H1 (cell line): ENCODE results near the gene A4GALT. TPM values are rescaled to one million over a fixed set of nuclear protein-coding genes. Genes with fewer than 3 reads are reported as not detected.

Experiments
- CTCF ChIA-PET: fragments of 300-600 bp; sonication (Branson Sonifier 250); formaldehyde crosslinking; loops from one replicate; lab custom pipeline; 2021; ENCODE audit not compliant: partially characterized antibody; lab: Charles Lee
- POLR2A ChIA-PET: fragments of 300-600 bp; sonication (Branson Sonifier 250); formaldehyde crosslinking; loops from one replicate; lab custom pipeline; 2021; ENCODE audit warnings: inconsistent platforms; ENCODE audit not compliant: partially characterized antibody; lab: Charles Lee
- DNase-seq, 2 experiments: peaks; one replicate each; pipeline versions ENCODE4 v3.0.0 to v3.0.0-alpha.2; 2010 to 2022; ENCODE audit warnings: low spot score in 2 of 2, low read depth in 1 of 2, mixed read lengths in 1 of 2
- FAIRE-seq: peaks from 2 replicates; lab custom pipeline; 2011; peaks lifted over from hg19 to GRCh38; lab: Jason Lieb, UNC
- H2AFZ ChIP-seq: 2 replicates; pipeline ENCODE4 v1.8.1; 2012; ENCODE audit warnings: low read length, inconsistent platforms
- H2AK5ac ChIP-seq: 2 replicates; pipeline ENCODE4 v1.6.1; 2013; ENCODE audit warnings: low read depth, low read length
- H2BK120ac ChIP-seq: replicated peaks from 2 replicates; pipeline ENCODE3; 2013; ENCODE audit warnings: low read depth, low read length, inconsistent platforms
- H2BK12ac ChIP-seq: 2 replicates; pipeline ENCODE4 v1.6.1; 2013; ENCODE audit warnings: low read depth, low read length
- H2BK15ac ChIP-seq: 2 replicates; pipeline ENCODE4 v1.6.1; 2013; ENCODE audit warnings: low read length
- H2BK20ac ChIP-seq: 2 replicates; pipeline ENCODE4 v1.6.1; 2013; ENCODE audit warnings: low read length
- H2BK5ac ChIP-seq: 2 replicates; pipeline ENCODE4 v1.6.1; 2013; ENCODE audit warnings: low read depth, low read length
- H3K14ac ChIP-seq: 2 replicates; pipeline ENCODE4 v1.6.1; 2013; ENCODE audit warnings: inconsistent platforms; ENCODE audit not compliant: insufficient read length
- H3K18ac ChIP-seq: 2 replicates; pipeline ENCODE4 v1.6.1; 2013; ENCODE audit warnings: low read length; ENCODE audit errors: extremely low read depth
- H3K23ac ChIP-seq: 2 replicates; pipeline ENCODE4 v1.6.1; 2013; ENCODE audit warnings: inconsistent platforms; ENCODE audit not compliant: insufficient read length
- H3K23me2 ChIP-seq: 2 replicates; pipeline ENCODE4 v1.6.1; 2013; ENCODE audit warnings: low read depth, low read length
- H3K27ac ChIP-seq: 2 replicates; pipeline ENCODE4 v1.6.1; 2011; ENCODE audit warnings: low read depth, low read length, inconsistent platforms
- H3K27me3 ChIP-seq, 4 experiments: replicated peaks in 1 of 4; 1 replicate in 1 of 4; 2 replicates in 3 of 4; pipeline versions ENCODE4 v1.6.1 to v1.8.1; 2011 to 2013; ENCODE audit warnings: low read length in 3 of 4, mild to moderate bottlenecking in 3 of 4, inconsistent platforms in 2 of 4, mixed read lengths in 2 of 4, moderate library complexity in 1 of 4; ENCODE audit not compliant: control insufficient read depth in 3 of 4, insufficient read depth in 3 of 4; ENCODE audit errors: extremely low read depth in 1 of 4
- H3K36me3 ChIP-seq, 4 experiments: 2 replicates each; pipeline versions ENCODE4 v1.6.1 to v1.8.1; 2011 to 2013; ENCODE audit warnings: mild to moderate bottlenecking in 4 of 4, low read length in 3 of 4, moderate library complexity in 2 of 4, control low read depth in 1 of 4, inconsistent platforms in 1 of 4; ENCODE audit not compliant: insufficient read depth in 4 of 4, control insufficient read depth in 2 of 4
- H3K4ac ChIP-seq: replicated peaks from 2 replicates; pipeline ENCODE3; 2013; ENCODE audit warnings: low read length, low read depth, mixed read lengths, inconsistent platforms; ENCODE audit not compliant: insufficient read length
- H3K4me1 ChIP-seq, 4 experiments: replicated peaks in 1 of 4; 1 replicate in 1 of 4; 2 replicates in 3 of 4; pipeline versions ENCODE4 v1.6.1 to v1.8.1; 2011 to 2013; ENCODE audit warnings: low read length in 3 of 4, inconsistent platforms in 2 of 4, mixed read lengths in 1 of 4; ENCODE audit not compliant: insufficient read depth in 4 of 4, control insufficient read depth in 3 of 4
- H3K4me2 ChIP-seq, 2 experiments: 2 replicates each; pipeline versions ENCODE4 v1.6.1 to v1.8.1; 2011 to 2013; ENCODE audit warnings: low read depth in 2 of 2, low read length in 2 of 2, control low read depth in 1 of 2, inconsistent platforms in 1 of 2, mild to moderate bottlenecking in 1 of 2; ENCODE audit not compliant: insufficient read depth in 1 of 2
- H3K4me3 ChIP-seq, 4 experiments: fragments of 200-600, 300-600 bp in 1 of 4; sonication (generic), shearing (Covaris generic), sonication (Bioruptor Twin) in 1 of 4; 2 replicates each; pipeline versions ENCODE4 v1.5.1 to v1.8.1; 2011 to 2016; ENCODE audit warnings: low read length in 4 of 4, low read depth in 3 of 4, control low read depth in 2 of 4, inconsistent platforms in 2 of 4, mild to moderate bottlenecking in 2 of 4, mixed read lengths in 1 of 4, moderate library complexity in 1 of 4; ENCODE audit not compliant: insufficient read depth in 2 of 4; ENCODE audit errors: extremely low read depth in 1 of 4
- H3K56ac ChIP-seq: replicated peaks from 2 replicates; pipeline ENCODE3; 2013; ENCODE audit warnings: low read depth, mild to moderate bottlenecking, mixed read lengths, low read length, inconsistent platforms; ENCODE audit not compliant: insufficient read length
- H3K79me1 ChIP-seq: 2 replicates; pipeline ENCODE4 v1.6.1; 2013; ENCODE audit warnings: low read depth, low read length, control low read depth
- H3K79me2 ChIP-seq, 2 experiments: 2 replicates each; pipeline versions ENCODE4 v1.6.1 to v1.8.1; 2012 to 2013; ENCODE audit warnings: low read length in 2 of 2, mild to moderate bottlenecking in 2 of 2, inconsistent platforms in 1 of 2; ENCODE audit not compliant: insufficient read depth in 2 of 2, control insufficient read depth in 1 of 2
- H3K9ac ChIP-seq, 4 experiments: replicated peaks in 1 of 4; 1 replicate in 1 of 4; 2 replicates in 3 of 4; pipeline versions ENCODE4 v1.6.1 to v1.8.1; 2011 to 2013; ENCODE audit warnings: low read depth in 3 of 4, low read length in 3 of 4, control low read depth in 2 of 4, mild to moderate bottlenecking in 2 of 4, moderate library complexity in 2 of 4, inconsistent platforms in 1 of 4; ENCODE audit errors: extremely low read depth in 1 of 4
- H3K9me3 ChIP-seq, 2 experiments: 2 replicates each; pipeline versions ENCODE4 v1.6.1 to v1.8.1; 2012 to 2013; ENCODE audit warnings: mild to moderate bottlenecking in 2 of 2, moderate library complexity in 2 of 2, control low read depth in 1 of 2, inconsistent platforms in 1 of 2, low read depth in 1 of 2, low read length in 1 of 2, mixed read lengths in 1 of 2; ENCODE audit not compliant: insufficient read depth in 2 of 2
- H4K20me1 ChIP-seq, 2 experiments: replicated peaks in 1 of 2; 2 replicates each; pipeline versions ENCODE3 to v1.8.1; 2011 to 2013; ENCODE audit warnings: inconsistent platforms in 2 of 2, low read length in 2 of 2, mild to moderate bottlenecking in 1 of 2; ENCODE audit not compliant: insufficient read depth in 2 of 2, control insufficient read depth in 1 of 2
- H4K5ac ChIP-seq: 2 replicates; pipeline ENCODE4 v1.6.1; 2013; ENCODE audit warnings: low read length, low read depth, mixed read lengths, inconsistent platforms; ENCODE audit not compliant: insufficient read length
- H4K8ac ChIP-seq: 2 replicates; pipeline ENCODE4 v1.8.0; 2013; ENCODE audit warnings: mild to moderate bottlenecking, moderate library complexity, low read length, inconsistent platforms; ENCODE audit not compliant: insufficient read depth; ENCODE audit errors: extremely low read depth
- H4K91ac ChIP-seq: replicated peaks from 2 replicates; pipeline ENCODE3; 2013; ENCODE audit warnings: low read length, mixed read lengths, inconsistent platforms; ENCODE audit not compliant: insufficient read length
- ATF3 ChIP-seq: IDR thresholded peaks from 2 replicates; pipeline ENCODE4 v1.6.1; 2011; ENCODE audit warnings: low read depth, mild to moderate bottlenecking, low read length; ENCODE audit not compliant: insufficient read depth
- BACH1 ChIP-seq: IDR thresholded peaks from 2 replicates; pipeline ENCODE4 v1.6.1; 2012; ENCODE audit warnings: low read length, improper control_type of control experiment
- CBX5 ChIP-seq: fragments of 300-800, 300-1000 bp; sonication (generic); IDR thresholded peaks from 2 replicates; pipeline ENCODE4 v1.7.1; 2016; ENCODE audit warnings: antibody characterized with exemption, low read length, low read depth
- CEBPB ChIP-seq: IDR thresholded peaks from 2 replicates; pipeline ENCODE4 v1.6.1; 2012; ENCODE audit warnings: low read depth, low read length
- CHD1 ChIP-seq: IDR thresholded peaks from 2 replicates; pipeline ENCODE4 v1.6.1; 2012; ENCODE audit warnings: low read depth, low read length, improper control_type of control experiment
- HDAC6 ChIP-seq: IDR thresholded peaks from one replicate; pipeline ENCODE4 v1.7.1; 2012; ENCODE audit warnings: low read depth, mild to moderate bottlenecking, inconsistent platforms, low read length, moderate library complexity
- KDM1A ChIP-seq: fragments of 200-600, 300-600 bp; sonication (generic); IDR thresholded peaks from 2 replicates; pipeline ENCODE4 v1.7.1; 2016; ENCODE audit warnings: mild to moderate bottlenecking, low read length, borderline replicate concordance
- KDM5A ChIP-seq: fragments of 200-600 bp; IDR thresholded peaks from 2 replicates; pipeline ENCODE4 v1.7.1; 2012; ENCODE audit warnings: mild to moderate bottlenecking, low read length, inconsistent platforms, mixed read lengths
- NRF1 ChIP-seq: IDR thresholded peaks from 2 replicates; pipeline ENCODE4 v1.6.1; 2011; ENCODE audit warnings: mild to moderate bottlenecking, low read depth, low read length, improper control_type of control experiment
- POLR2AphosphoS5 ChIP-seq: IDR thresholded peaks from 2 replicates; pipeline ENCODE4 v1.6.1; 2011; ENCODE audit warnings: low read depth, low read length
- RXRA ChIP-seq: IDR thresholded peaks from 2 replicates; pipeline ENCODE4 v1.6.1; 2011; ENCODE audit warnings: low read depth, mild to moderate bottlenecking, low read length, moderate library complexity; ENCODE audit not compliant: insufficient read depth
- SP2 ChIP-seq: IDR thresholded peaks from 2 replicates; pipeline ENCODE4 v1.6.1; 2012; ENCODE audit warnings: mild to moderate bottlenecking, low read length, inconsistent platforms
- USF2 ChIP-seq: IDR thresholded peaks from 2 replicates; pipeline ENCODE4 v1.6.1; 2011; ENCODE audit warnings: low read length, improper control_type of control experiment
- WGBS, 2 experiments: shearing (Covaris generic) in 1 of 2; methylation state at CpG; one replicate each; pipeline versions ENCODE4 v1.1.6 to v1.1.7; 2013 to 2015; ENCODE audit warnings: low lambda C conversion rate in 2 of 2, mixed read lengths in 2 of 2, inconsistent platforms in 1 of 2, low coverage in 1 of 2, missing lambda C conversion rate in 1 of 2; ENCODE audit not compliant: insufficient replicate concordance in 2 of 2, insufficient coverage in 1 of 2, insufficient read length in 1 of 2; ENCODE audit errors: extremely low coverage in 1 of 2, missing lambda C conversion rate in 1 of 2; 5-methylcytosine and 5-hydroxymethylcytosine counted together
- polyA plus RNA-seq, 7 experiments: library from polyadenylated mRNA; depleted of rRNA in 3 of 7; stranded (reverse) in 5 of 7; unstranded in 2 of 7; fragments of >200 nt in 5 of 7; fragments of 200-250 nt in 2 of 7; gene quantifications; 1 replicate in 5 of 7; 2 replicates in 1 of 7; 4 replicates in 1 of 7; pipeline versions ENCODE4 v1.2.1 to v1.2.3, GENCODE V29; 2011 to 2013; ENCODE audit warnings: missing spikeins in 2 of 7, mixed read lengths in 2 of 7
- total RNA-seq: library from RNA; stranded (reverse); fragmentation: NEBNext Ultra II Directional; extraction: Animal tissue kit (Norgen Biotek cat#: 25700); gene quantifications from 2 replicates; pipeline ENCODE4 v1.2.1, GENCODE V29; 2021
- TF ChIP-seq, protein P1 (sequence below): IDR thresholded peaks from 2 replicates; pipeline ENCODE4 v1.6.1; 2012; ENCODE audit warnings: inconsistent platforms

The A4GALT gene
- total and polyA plus RNA-seq, 2 of the 8 experiments (the other 6 are each of a cell fraction or from before 2014, with no cell fraction given), result 7.2 to 13.8 TPM

DNA sequence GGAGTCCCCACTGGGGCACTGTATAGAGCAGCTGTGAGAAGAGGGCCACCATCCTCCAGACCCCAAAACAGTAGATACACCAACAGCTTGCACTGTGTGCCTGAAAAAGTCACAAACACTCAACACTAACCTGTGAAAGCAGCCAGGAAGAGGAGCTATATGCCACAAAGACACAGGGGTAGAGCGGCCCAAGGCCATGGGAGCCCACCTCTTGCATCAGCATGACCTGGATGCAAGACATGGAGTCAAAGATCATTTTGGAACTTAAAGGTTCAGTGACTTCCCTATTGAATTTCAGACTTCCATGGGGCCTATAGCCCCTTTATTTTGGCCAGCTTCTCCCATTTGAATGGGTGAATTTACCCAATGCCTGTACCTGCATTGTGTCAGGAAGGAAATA, 41.8 kb downstream of the A4GALT start:
- H2AK5ac ChIP-seq, result no peak overlapping the region
- H2BK5ac ChIP-seq, result no peak overlapping the region
- H2BK120ac ChIP-seq, result no peak overlapping the region
- H3K4me2 ChIP-seq, result no peak overlapping the region
- H4K8ac ChIP-seq, result no peak overlapping the region
- no peak overlapping the region for H3K4me3 ChIP-seq
- ChIA-PET CTCF (interaction anchor here (0.5 to 1.2 kb wide), 2 partner anchors 15 to 151 kb away, joined by 3 read pairs; no protein-coding TSS in a partner anchor), POLR2A (no interaction called here)
- WGBS, 2 experiments, result 84% methylated on average over 1 of the region's 1 CpG; no CpG with 5 or more reads in 1 of the 2 experiments
- no peaks in the 10 kb centered on the region for H3K27me3 ChIP-seq
- no peak overlapping the region for H2BK12ac ChIP-seq
- DNase-seq (no peak), FAIRE-seq (no peak)
- no peaks in the 10 kb centered on the region for H3K79me2 ChIP-seq
- no peak overlapping the region for H3K27ac ChIP-seq
- H4K5ac ChIP-seq, result no peak overlapping the region
- H3K4me1 ChIP-seq, result peaks cover 0 to 3% (median 0%) of the 10 kb centered on the region in 4 experiments; a peak in 3 of 7 replicates
- no peak overlapping the region for H3K4ac ChIP-seq
- no peak overlapping the region for H2BK15ac ChIP-seq
- no peak overlapping the region for H3K23ac ChIP-seq
- H3K56ac ChIP-seq, result no peak overlapping the region
- H3K9me3 ChIP-seq, result peaks cover 0 to 3% of the 10 kb centered on the region in 2 experiments; a peak in 2 of 4 replicates
- H3K79me1 ChIP-seq, result no peaks in the 10 kb centered on the region
- no peak overlapping the region for H3K18ac ChIP-seq
- H3K36me3 ChIP-seq, result no peaks in the 10 kb centered on the region
- H4K20me1 ChIP-seq, result no peaks in the 10 kb centered on the region
- no peak overlapping the region for H2AFZ ChIP-seq
- H4K91ac ChIP-seq, result no peak overlapping the region
- H3K14ac ChIP-seq, result no peak overlapping the region
- no peaks in the 10 kb centered on the region for H3K23me2 ChIP-seq
- no peak overlapping the region for H2BK20ac ChIP-seq
- H3K9ac ChIP-seq, result no peak overlapping the region
- TF ChIP-seq CHD1 (no peak), SP2 (no peak), ATF3 (no peak), KDM1A (no peak), USF2 (no peak), POLR2AphosphoS5 (no peak), HDAC6 (no peak), KDM5A (no peak), CBX5 (no peak), BACH1 (no peak), RXRA (no peak), NRF1 (no peak), CEBPB (no peak)
- TF ChIP-seq, protein P1, sequence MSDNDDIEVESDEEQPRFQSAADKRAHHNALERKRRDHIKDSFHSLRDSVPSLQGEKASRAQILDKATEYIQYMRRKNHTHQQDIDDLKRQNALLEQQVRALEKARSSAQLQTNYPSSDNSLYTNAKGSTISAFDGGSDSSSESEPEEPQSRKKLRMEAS, result no peak
